GM23338 (cell line): Measurements from ENCODE around the gene ARID4B. TPM values are rescaled to one million over a fixed set of nuclear protein-coding genes. Genes with fewer than 3 reads are reported as not detected.

Source experiments
- ATAC-seq: fragments of 200-7000 bp; cut with Tn5 transposase; 3 replicates; pipeline ENCODE4 v1.9.1; 2020
- DNase-seq: peaks from one replicate; pipeline ENCODE4 v3.0.0-alpha.2; 2015; ENCODE audit warnings: low spot score
- H2AFZ ChIP-seq: fragments of 200-600 bp; sonication (generic); 2 replicates; pipeline ENCODE4 v1.8.0; 2016; ENCODE audit warnings: antibody characterized with exemption, mild to moderate bottlenecking, moderate library complexity
- H3F3A ChIP-seq: fragments of 200-600 bp; sonication (generic); replicated peaks from 2 replicates; pipeline ENCODE4 v1.8.0; 2017; ENCODE audit warnings: antibody characterized with exemption, mixed run types, low read depth
- H3K27ac ChIP-seq: fragments of 200-600 bp; sonication (generic); 2 replicates; pipeline ENCODE4 v1.6.1; 2016; ENCODE audit warnings: low read depth
- H3K27me3 ChIP-seq: fragments of 200-600 bp; sonication (generic); 2 replicates; pipeline ENCODE4 v1.8.0; 2016; ENCODE audit warnings: mild to moderate bottlenecking, mixed run types, moderate library complexity; ENCODE audit not compliant: insufficient read depth
- H3K36me3 ChIP-seq: fragments of 200-600 bp; sonication (generic); 2 replicates; pipeline ENCODE4 v1.8.0; 2016; ENCODE audit warnings: mild to moderate bottlenecking; ENCODE audit not compliant: insufficient read depth
- H3K4me1 ChIP-seq: fragments of 200-600 bp; sonication (generic); 2 replicates; pipeline ENCODE4 v1.8.0; 2016; ENCODE audit warnings: mild to moderate bottlenecking, moderate library complexity; ENCODE audit not compliant: insufficient read depth
- H3K4me2 ChIP-seq: fragments of 200-600 bp; sonication (generic); 2 replicates; pipeline ENCODE4 v1.7.1; 2017; ENCODE audit warnings: mixed run types
- H3K4me3 ChIP-seq: fragments of 200-600 bp; sonication (generic); 2 replicates; pipeline ENCODE4 v1.6.1; 2016; ENCODE audit warnings: mixed run types
- H3K79me2 ChIP-seq: fragments of 200-600 bp; sonication (generic); replicated peaks from 2 replicates; pipeline ENCODE4 v1.8.0; 2017; ENCODE audit warnings: mild to moderate bottlenecking; ENCODE audit not compliant: insufficient read depth
- H3K9me2 ChIP-seq: fragments of 200-600 bp; sonication (generic); 2 replicates; pipeline ENCODE4 v1.8.0; 2017; ENCODE audit not compliant: insufficient read depth
- H4K20me1 ChIP-seq: fragments of 200-600 bp; sonication (generic); replicated peaks from 2 replicates; pipeline ENCODE4 v1.8.0; 2017; ENCODE audit warnings: mild to moderate bottlenecking; ENCODE audit not compliant: insufficient read depth
- H3K27ac Mint-ChIP-seq: 2 replicates; pipeline ENCODE4 v1.8.0; 2020; ENCODE audit warnings: inconsistent platforms, mild to moderate bottlenecking, moderate library complexity, mixed read lengths
- H3K27me3 Mint-ChIP-seq: 3 replicates; pipeline ENCODE4 v1.8.0; 2022; ENCODE audit warnings: low read depth, mild to moderate bottlenecking, moderate library complexity, mixed read lengths, inconsistent platforms; ENCODE audit not compliant: insufficient read depth, poor library complexity
- H3K36me3 Mint-ChIP-seq: 3 replicates; pipeline ENCODE4 v1.8.0; 2021; ENCODE audit warnings: low read depth, mild to moderate bottlenecking, inconsistent platforms, moderate library complexity, mixed read lengths
- H3K4me1 Mint-ChIP-seq: 3 replicates; pipeline ENCODE4 v1.8.0; 2020; ENCODE audit warnings: mild to moderate bottlenecking, inconsistent platforms, mixed read lengths
- H3K4me3 Mint-ChIP-seq: 3 replicates; pipeline ENCODE4 v1.8.0; 2021; ENCODE audit warnings: moderate library complexity, mild to moderate bottlenecking, inconsistent platforms, mixed read lengths
- H3K9me3 Mint-ChIP-seq: 3 replicates; pipeline ENCODE4 v1.8.0; 2020; ENCODE audit warnings: moderate library complexity, mild to moderate bottlenecking, inconsistent platforms, mixed read lengths
- CREB1 ChIP-seq: fragments of 250-450 bp; sonication (Bioruptor Pico); IDR thresholded peaks from 2 replicates; pipeline ENCODE4 v1.5.0; 2020; ENCODE audit warnings: low read depth, mild to moderate bottlenecking, moderate library complexity
- CTCF ChIP-seq, 2 experiments: fragments of 200-600 bp in 1 of 2; sonication (generic) in 1 of 2; conservative IDR thresholded peaks; 2 replicates each; pipeline versions ENCODE4 v1.5.1 to v1.6.1; 2016 to 2017; ENCODE audit warnings: antibody characterized with exemption in 2 of 2, low read depth in 2 of 2, mild to moderate bottlenecking in 2 of 2, moderate library complexity in 1 of 2
- ETS1 ChIP-seq: IDR thresholded peaks from 2 replicates; pipeline ENCODE4 v1.6.1; 2016; ENCODE audit warnings: antibody characterized with exemption
- EZH2 ChIP-seq: fragments of 200-600 bp; sonication (generic); IDR thresholded peaks from one replicate; pipeline ENCODE4 v1.8.0; 2017; ENCODE audit warnings: antibody characterized with exemption, mild to moderate bottlenecking, low read depth; ENCODE audit not compliant: unreplicated experiment
- EZH2phosphoT487 ChIP-seq: fragments of 200-600 bp; sonication (generic); IDR thresholded peaks from one replicate; pipeline ENCODE4 v1.8.1; 2018; ENCODE audit warnings: antibody characterized with exemption; ENCODE audit not compliant: unreplicated experiment
- JUNB ChIP-seq: IDR thresholded peaks from one replicate; pipeline ENCODE4 v1.6.1; 2016; ENCODE audit warnings: antibody characterized with exemption; ENCODE audit not compliant: unreplicated experiment
- POLR2AphosphoS5 ChIP-seq: IDR thresholded peaks from 2 replicates; pipeline ENCODE4 v1.6.1; 2016; ENCODE audit warnings: antibody characterized with exemption, low read depth
- REST ChIP-seq: IDR thresholded peaks from one replicate; pipeline ENCODE4 v1.6.1; 2018; ENCODE audit warnings: antibody characterized with exemption; ENCODE audit not compliant: unreplicated experiment
- STAT1 ChIP-seq: IDR thresholded peaks from one replicate; pipeline ENCODE4 v1.6.1; 2016; ENCODE audit warnings: antibody characterized with exemption; ENCODE audit not compliant: unreplicated experiment
- ZNF114 ChIP-seq: fragments of 250-450 bp; sonication (Bioruptor Pico); IDR thresholded peaks from 2 replicates; pipeline ENCODE4 v1.5.0; 2020; ENCODE audit warnings: mild to moderate bottlenecking, moderate library complexity
- ZNF331 ChIP-seq: fragments of 250-450 bp; sonication (Bioruptor Pico); IDR thresholded peaks from 2 replicates; pipeline ENCODE4 v1.5.0; 2020; ENCODE audit warnings: low read depth, mild to moderate bottlenecking, moderate library complexity
- polyA plus RNA-seq: library from polyadenylated mRNA; unstranded; fragments of >200 nt; fragmentation: Nextera tagmentation; extraction: Ambion mirVana; gene quantifications from 2 replicates; pipeline ENCODE4 v1.2.1, GENCODE V29; 2016
- total RNA-seq: library from RNA; depleted of rRNA; stranded (reverse); fragments of >200 nt; shearing (Covaris generic); gene quantifications from 2 replicates; pipeline ENCODE4 v1.2.3, GENCODE V29; 2014

The ARID4B gene
- total and polyA plus RNA-seq, 2 experiments from 2014 or later = 25.1 to 59.8 TPM

DNA sequence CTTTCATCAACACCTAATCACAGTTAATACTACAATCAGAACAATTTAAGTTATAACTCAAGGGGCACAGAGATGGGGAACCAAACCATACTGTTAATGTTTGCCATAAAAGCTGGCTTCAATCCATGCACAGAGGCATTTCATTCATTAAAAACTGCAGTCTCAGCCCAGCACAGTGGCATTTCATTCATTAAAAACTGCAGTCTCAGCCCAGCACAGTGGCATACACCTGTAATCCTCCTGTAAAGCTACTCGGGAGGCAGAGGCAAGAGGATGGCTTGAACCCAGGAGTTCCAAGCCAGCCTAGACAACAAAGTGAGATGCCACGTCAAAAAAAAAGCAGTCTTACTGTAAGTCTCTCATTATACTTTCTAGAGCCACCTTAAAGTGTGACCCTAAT lies 29.2 kb downstream of the ARID4B start (continued):
- no peak for TF ChIP-seq CTCF (conservative IDR thresholded peaks at IDR 0.05; ENCODE audit: low read depth in 2 of 2)

GRCh38 chr1:235297579-235297978 lies 30.4 kb downstream of the ARID4B start:
- H3K9me2 ChIP-seq = no peaks in the 10 kb centered on the region
- H3K4me3 ChIP-seq = no peak overlapping the region
- Mint-ChIP-seq H3K27me3 (peaks cover 4% of the 10 kb centered on the region), H3K27ac (no peak overlapping the region), H3K4me1 (peaks cover 13% of the 10 kb centered on the region; the same call in 2 of the 3 replicates), H3K9me3 (peaks cover 5% of the 10 kb centered on the region; the same call in 1 of the 3 replicates), H3K4me3 (no peak overlapping the region), H3K36me3 (peaks cover 20% of the 10 kb centered on the region; the same call in 2 of the 3 replicates)
- H3F3A ChIP-seq = no peaks in the 10 kb centered on the region
- DNase-seq (no peak), ATAC-seq (no peak)
- no peak overlapping the region for H2AFZ ChIP-seq
- peaks cover 99% of the 10 kb centered on the region for H3K79me2 ChIP-seq
- no peaks in the 10 kb centered on the region for H3K27me3 ChIP-seq
- H3K4me1 ChIP-seq = peaks cover 15% of the 10 kb centered on the region; the same call in 1 of the 2 replicates
- H4K20me1 ChIP-seq = peaks cover 41% of the 10 kb centered on the region
- no peak overlapping the region for H3K27ac ChIP-seq
- H3K36me3 ChIP-seq = no peaks in the 10 kb centered on the region
- H3K4me2 ChIP-seq = no peak overlapping the region
- TF ChIP-seq EZH2phosphoT487 (no peak), STAT1 (no peak), JUNB (no peak), CTCF (conservative IDR thresholded peaks at IDR 0.05; ENCODE audit: low read depth in 2 of 2) (no peak), ZNF331 (CRISPR knock-in tag) (no peak), ETS1 (no peak), CREB1 (CRISPR knock-in tag) (no peak), ZNF114 (no peak), EZH2 (no peak), REST (no peak), POLR2AphosphoS5 (no peak)
